SK-N-SH (cell line): ENCODE results near the gene TSHZ2. TPM values are rescaled to one million over a fixed set of nuclear protein-coding genes. Genes with fewer than 3 reads are reported as not detected.

Experiments
- CTCF ChIA-PET: fragments of 300-600, 350-600 bp; formaldehyde crosslinking; extraction: SDS; loops from one replicate; lab custom pipeline; 2021; lab: Yijun Ruan, JAX
- POLR2A ChIA-PET: fragments of 350-600 bp; sonication (Branson Sonifier 250); formaldehyde crosslinking; extraction: SDS; loops from one replicate; lab custom pipeline; 2020; ENCODE audit warnings: antibody characterized with exemption, inconsistent platforms; lab: Yijun Ruan, JAX
- DNase-seq: peaks from one replicate; pipeline ENCODE4 v3.0.0; 2012
- H2AFZ ChIP-seq: fragments of 200-600 bp; sonication (generic); 2 replicates; pipeline ENCODE4 v1.8.1; 2016; ENCODE audit warnings: antibody characterized with exemption, mild to moderate bottlenecking, low read depth
- H3F3A ChIP-seq: fragments of 200-600 bp; sonication (generic); replicated peaks from 2 replicates; pipeline ENCODE3; 2016; ENCODE audit warnings: antibody characterized with exemption, mild to moderate bottlenecking; ENCODE audit not compliant: insufficient read depth
- H3K27ac ChIP-seq, 2 experiments: fragments of 200-500 bp in 1 of 2; fragments of 200-600 bp in 1 of 2; sonication (Bioruptor generic) in 1 of 2; sonication (generic), shearing (Covaris generic) in 1 of 2; 2 replicates each; pipeline versions ENCODE4 v1.5.1 to v1.6.1; 2014 to 2016; ENCODE audit warnings: low read depth in 2 of 2, inconsistent platforms in 1 of 2, low read length in 1 of 2, mild to moderate bottlenecking in 1 of 2, mixed read lengths in 1 of 2
- H3K27me3 ChIP-seq: fragments of 200-600 bp; sonication (generic), shearing (Covaris generic); 2 replicates; pipeline ENCODE4 v1.6.1; 2016; ENCODE audit warnings: mixed run types; ENCODE audit not compliant: insufficient read depth
- H3K36me3 ChIP-seq, 2 experiments: fragments of 200-500 bp in 1 of 2; fragments of 200-600 bp in 1 of 2; sonication (Bioruptor generic) in 1 of 2; sonication (generic) in 1 of 2; replicated peaks in 1 of 2; 2 replicates each; pipeline versions ENCODE3 to v1.5.1; 2014 to 2016; ENCODE audit warnings: low read length in 1 of 2, mild to moderate bottlenecking in 1 of 2; ENCODE audit not compliant: insufficient read depth in 2 of 2, control insufficient read depth in 1 of 2
- H3K4me1 ChIP-seq, 2 experiments: fragments of 200-500 bp in 1 of 2; fragments of 200-600 bp in 1 of 2; sonication (Bioruptor generic) in 1 of 2; sonication (generic), shearing (Covaris generic) in 1 of 2; 2 replicates each; pipeline versions ENCODE4 v1.5.1 to v1.6.1; 2014 to 2016; ENCODE audit warnings: low read depth in 1 of 2, low read length in 1 of 2, mixed run types in 1 of 2; ENCODE audit not compliant: insufficient read depth in 2 of 2, control insufficient read depth in 1 of 2
- H3K4me2 ChIP-seq: fragments of 200-600 bp; sonication (generic), shearing (Covaris generic); 2 replicates; pipeline ENCODE4 v1.6.1; 2017; ENCODE audit warnings: mixed run types
- H3K4me3 ChIP-seq, 2 experiments: fragments of 200-500 bp in 1 of 2; fragments of 200-600 bp in 1 of 2; sonication (Bioruptor generic) in 1 of 2; sonication (generic), shearing (Covaris generic) in 1 of 2; 2 replicates each; pipeline versions ENCODE4 v1.5.1 to v1.8.1; 2014 to 2016; ENCODE audit warnings: low read depth in 2 of 2, inconsistent platforms in 1 of 2, low read length in 1 of 2, mild to moderate bottlenecking in 1 of 2, mixed read lengths in 1 of 2, moderate library complexity in 1 of 2
- H3K79me2 ChIP-seq: fragments of 200-600 bp; sonication (generic); 2 replicates; pipeline ENCODE4 v1.8.1; 2017; ENCODE audit warnings: mild to moderate bottlenecking; ENCODE audit not compliant: insufficient read depth
- H3K9ac ChIP-seq: fragments of 200-600 bp; sonication (generic); 2 replicates; pipeline ENCODE4 v1.6.1; 2017; ENCODE audit warnings: mixed run types
- H3K9me2 ChIP-seq: fragments of 200-600 bp; sonication (generic); 2 replicates; pipeline ENCODE4 v1.6.1; 2017; ENCODE audit warnings: mixed run types
- H3K9me3 ChIP-seq: fragments of 200-600 bp; sonication (generic); 2 replicates; pipeline ENCODE4 v1.6.1; 2017; ENCODE audit warnings: mixed run types, mild to moderate bottlenecking, moderate library complexity
- H4K20me1 ChIP-seq: fragments of 200-600 bp; sonication (generic); 2 replicates; pipeline ENCODE4 v1.6.1; 2017; ENCODE audit warnings: mild to moderate bottlenecking, mixed run types; ENCODE audit not compliant: insufficient read depth
- CHD2 ChIP-seq: fragments of 150-350 bp; IDR thresholded peaks from 2 replicates; pipeline ENCODE4 v1.6.1; 2018; ENCODE audit warnings: low read length; ENCODE audit not compliant: partially characterized antibody
- CTCF ChIP-seq: fragments of 200-600 bp; sonication (generic); IDR thresholded peaks from 2 replicates; pipeline ENCODE4 v1.6.1; 2017; ENCODE audit warnings: antibody characterized with exemption, mild to moderate bottlenecking, moderate library complexity
- ELF1 ChIP-seq: IDR thresholded peaks from 2 replicates; pipeline ENCODE4 v1.4.0; 2012
- EP300 ChIP-seq, 2 experiments: IDR thresholded peaks; 2 replicates each; pipeline versions ENCODE4 v1.4.0 to v1.6.1; 2012; ENCODE audit warnings: borderline replicate concordance in 1 of 2, low read depth in 1 of 2, low read length in 1 of 2
- FOSL2 ChIP-seq: IDR thresholded peaks from 2 replicates; pipeline ENCODE4 v1.4.0; 2012; ENCODE audit warnings: low read depth, mild to moderate bottlenecking, moderate library complexity, borderline replicate concordance
- FOXJ3 ChIP-seq: sonication (generic); formaldehyde crosslinking; IDR thresholded peaks from 2 replicates; pipeline ENCODE4 v1.5.1; 2020; ENCODE audit warnings: mild to moderate bottlenecking, missing genetic modification reagents
- FOXM1 ChIP-seq: IDR thresholded peaks from 2 replicates; pipeline ENCODE4 v1.4.0; 2012; ENCODE audit warnings: low read depth, mild to moderate bottlenecking
- GABPA ChIP-seq: IDR thresholded peaks from 2 replicates; pipeline ENCODE4 v1.4.0; 2012; ENCODE audit warnings: low read depth, mild to moderate bottlenecking
- IRF3 ChIP-seq: fragments of 150-350 bp; IDR thresholded peaks from 2 replicates; pipeline ENCODE4 v1.6.1; 2016; ENCODE audit warnings: mild to moderate bottlenecking, low read depth, low read length
- MAX ChIP-seq: IDR thresholded peaks from 2 replicates; pipeline ENCODE4 v1.4.0; 2012; ENCODE audit warnings: low read depth
- MEF2A ChIP-seq: IDR thresholded peaks from 2 replicates; pipeline ENCODE4 v1.4.0; 2012; ENCODE audit warnings: low read depth, borderline replicate concordance
- NFIC ChIP-seq: IDR thresholded peaks from 2 replicates; pipeline ENCODE4 v1.4.0; 2012; ENCODE audit warnings: borderline replicate concordance
- POLR2AphosphoS5 ChIP-seq: IDR thresholded peaks from 2 replicates; pipeline ENCODE4 v1.6.1; 2012; ENCODE audit warnings: low read depth, low read length
- RAD21 ChIP-seq: IDR thresholded peaks from 2 replicates; pipeline ENCODE4 v1.6.1; 2012; ENCODE audit warnings: mild to moderate bottlenecking, low read length
- RCOR1 ChIP-seq: fragments of 150-350 bp; IDR thresholded peaks from 2 replicates; pipeline ENCODE4 v1.6.1; 2017; ENCODE audit warnings: antibody characterized with exemption, low read length
- SIN3A ChIP-seq: IDR thresholded peaks from 2 replicates; pipeline ENCODE4 v1.6.1; 2012; ENCODE audit warnings: low read depth, mild to moderate bottlenecking, low read length, moderate library complexity, borderline replicate concordance
- TCF12 ChIP-seq: IDR thresholded peaks from 2 replicates; pipeline ENCODE4 v1.4.0; 2012
- USF1 ChIP-seq: IDR thresholded peaks from 2 replicates; pipeline ENCODE4 v1.4.0; 2012; ENCODE audit warnings: low read depth, borderline replicate concordance
- YY1 ChIP-seq: IDR thresholded peaks from 2 replicates; pipeline ENCODE4 v1.4.0; 2012; ENCODE audit warnings: low read depth, mild to moderate bottlenecking
- ZBTB33 ChIP-seq: IDR thresholded peaks from 2 replicates; pipeline ENCODE4 v1.4.0; 2012; ENCODE audit warnings: low read depth, borderline replicate concordance
- WGBS: methylation state at CpG from one replicate; pipeline ENCODE4 v1.1.6; 2017; ENCODE audit warnings: low lambda C conversion rate; 5-methylcytosine and 5-hydroxymethylcytosine counted together
- polyA plus RNA-seq, 3 experiments: library from polyadenylated mRNA; depleted of rRNA; stranded (reverse); fragments of >200 nt; gene quantifications; 2 replicates each; pipeline ENCODE4 v1.2.3, GENCODE V29; 2012

TSHZ2 gene
- polyA plus RNA-seq, 1 of the 3 experiments (the other 2 are of a cell fraction) = 0.13 TPM

- POLR2A ChIA-PET = no interaction called here
- Histone ChIP-seq H3K4me3 (no peak overlapping the region), H3K79me2 (no peaks in the 10 kb centered on the region), H3K27me3 (no peaks in the 10 kb centered on the region), H3F3A (no peaks in the 10 kb centered on the region), H4K20me1 (no peaks in the 10 kb centered on the region), H3K9me3 (no peaks in the 10 kb centered on the region), H2AFZ (no peak overlapping the region), H3K4me2 (no peak overlapping the region), H3K4me1 (peaks cover 0 to 6% of the 10 kb centered on the region in 2 experiments; a peak in 1 of 4 replicates), H3K9me2 (no peaks in the 10 kb centered on the region), H3K36me3 (no peaks in the 10 kb centered on the region), H3K27ac (no peak overlapping the region), H3K9ac (no peak overlapping the region)
- DNase-seq = no peak
- CTCF ChIA-PET = no interaction called here
- 24% methylated on average over 3 of the region's 3 CpGs for WGBS
- no peak for TF ChIP-seq CHD2
- no peak for TF ChIP-seq GABPA
- no peak for TF ChIP-seq MAX
- no peak for TF ChIP-seq ZBTB33
- TF ChIP-seq FOSL2 = no peak
- no peak for TF ChIP-seq FOXJ3 (CRISPR knock-in tag)
- TF ChIP-seq MEF2A = no peak
- TF ChIP-seq YY1 = no peak
- no peak for TF ChIP-seq RCOR1
- TF ChIP-seq FOXM1 = no peak
- no peak for TF ChIP-seq TCF12
- no peak for TF ChIP-seq CTCF
- no peak for TF ChIP-seq NFIC
- no peak for TF ChIP-seq USF1
- no peak for TF ChIP-seq POLR2AphosphoS5
- no peak for TF ChIP-seq SIN3A
- no peak for TF ChIP-seq ELF1
- TF ChIP-seq EP300 (IDR thresholded peaks at IDR 0.05; ENCODE audit: borderline replicate concordance in 1 of 2, low read depth in 1 of 2, low read length in 1 of 2) = no peak
- no peak for TF ChIP-seq RAD21
- TF ChIP-seq IRF3 = no peak
Observed at GRCh38 chr20:53405139-53405538, 433.0 kb downstream of the TSHZ2 start.
